ENCODE measurements around the gene HCFC1R1.
A peak's percentile ranks its signal among the peaks of the same experiment; 100 is the strongest.

The HCFC1R1 gene

DNA sequence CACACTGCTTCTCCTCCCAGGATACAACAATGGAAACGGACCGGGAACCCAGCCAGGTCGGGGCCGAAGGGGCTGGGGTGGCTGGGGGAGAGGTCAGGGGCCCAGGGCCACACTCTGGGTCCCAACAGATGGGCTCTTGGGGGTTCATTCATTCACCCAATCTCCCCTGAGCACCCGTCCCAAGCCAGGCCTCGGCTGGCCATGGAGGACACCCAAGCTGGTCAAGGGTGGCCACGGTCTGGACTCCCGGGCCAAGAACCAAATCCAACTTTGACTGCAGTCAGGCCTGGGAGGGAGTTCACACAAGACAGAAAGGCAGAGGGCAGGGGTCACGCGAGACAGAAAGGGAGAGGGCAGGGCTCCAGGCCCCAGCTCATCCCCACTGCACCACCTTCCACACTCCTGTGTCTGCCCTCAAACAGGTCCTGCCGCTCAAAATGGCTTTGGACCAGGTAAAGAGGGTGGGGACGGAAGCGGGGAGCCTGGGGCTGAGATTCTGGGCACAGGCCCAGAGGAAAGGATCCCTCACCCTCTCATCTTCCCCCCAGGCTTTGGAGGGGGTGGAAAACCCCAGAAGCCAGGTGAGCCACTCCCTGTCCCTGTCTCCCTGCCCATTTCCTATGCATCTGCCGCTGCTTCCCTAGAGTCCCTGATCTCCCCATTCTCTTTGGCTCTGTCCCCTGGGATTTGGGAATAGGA, 31.2 kb downstream of the HCFC1R1 start:
- H3K27me3 Mint-ChIP-seq, result peaks cover 5 to 39% of the 10 kb centered on the region in 2 donors
- H3K36me3 Mint-ChIP-seq, result no peaks in the 10 kb centered on the region
- DNase-seq (no peak), ATAC-seq (replicated peaks) (no peak)
- no peak overlapping the region for H3K4me3 Mint-ChIP-seq
- H3K9me3 Mint-ChIP-seq, result no peaks in the 10 kb centered on the region
- H3K27ac Mint-ChIP-seq, result no peak overlapping the region
- no peaks in the 10 kb centered on the region for H3K4me1 Mint-ChIP-seq

DNA sequence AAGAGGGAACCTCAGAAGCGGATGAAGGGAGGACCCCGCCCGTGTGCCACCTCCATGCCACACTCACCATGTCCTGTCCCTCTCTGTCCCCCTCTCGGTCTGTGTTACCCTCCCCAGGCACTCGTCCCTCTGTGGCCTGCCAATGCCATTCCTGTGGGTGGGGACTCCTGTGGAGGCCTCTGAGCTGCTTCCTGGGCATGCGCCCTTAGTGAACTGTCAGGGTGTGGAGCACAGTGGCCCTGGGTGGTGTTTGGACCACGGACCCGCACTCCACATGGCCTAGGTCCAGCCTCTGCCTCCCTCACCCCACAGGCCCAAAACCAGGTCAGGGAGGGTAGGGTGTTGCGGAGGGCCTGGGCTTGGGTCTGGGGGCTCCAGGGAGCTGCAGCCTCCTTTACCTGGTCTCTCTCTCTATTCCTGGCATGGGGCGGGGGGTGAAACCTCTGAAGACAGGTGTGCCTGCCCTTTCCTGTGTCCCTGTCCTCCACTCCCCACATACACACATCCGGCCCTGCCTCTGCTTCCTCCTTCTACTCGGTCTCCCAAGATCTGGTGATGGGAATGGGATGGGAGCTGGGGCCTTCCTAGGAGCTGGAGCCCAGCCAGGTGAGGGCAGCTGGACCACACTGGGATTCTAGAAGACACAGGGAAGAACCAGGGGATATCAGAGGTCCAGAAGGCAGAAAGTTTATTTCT, 32.0 kb downstream of the HCFC1R1 start:
- H3K9me3 Mint-ChIP-seq, result no peaks in the 10 kb centered on the region
- peaks cover 7 to 36% of the 10 kb centered on the region in 2 donors for H3K27me3 Mint-ChIP-seq
- no peak for DNase-seq
- H3K36me3 Mint-ChIP-seq, result no peaks in the 10 kb centered on the region
- no peaks in the 10 kb centered on the region for H3K4me1 Mint-ChIP-seq
- H3K27ac Mint-ChIP-seq, result no peak overlapping the region
- no peak overlapping the region for H3K4me3 Mint-ChIP-seq
- peak in 1 of 2 donors; percentile 8 for ATAC-seq (replicated peaks)

DNA sequence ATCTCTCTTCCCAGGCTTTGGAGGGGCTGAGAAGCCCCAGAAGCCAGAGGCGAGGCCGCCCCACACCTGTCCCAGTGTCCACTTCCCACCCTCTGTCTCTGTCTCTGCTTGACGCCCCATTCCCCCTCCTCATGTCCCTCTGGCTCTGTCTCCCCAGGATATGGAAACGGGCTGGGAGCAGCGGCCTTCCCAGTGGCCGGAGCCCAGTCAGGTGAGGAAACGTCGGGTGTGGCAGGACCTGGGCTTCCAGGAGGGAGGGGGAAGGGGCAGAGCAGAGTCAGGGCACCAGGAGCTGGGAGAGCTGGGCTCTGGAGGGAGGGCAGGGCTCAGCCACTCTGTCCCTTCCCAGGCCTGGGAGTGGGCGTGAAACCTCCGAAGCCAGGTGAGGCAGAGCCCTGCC, 32.9 kb downstream of the HCFC1R1 start:
- no peaks in the 10 kb centered on the region for H3K4me1 Mint-ChIP-seq
- H3K27ac Mint-ChIP-seq, result no peak overlapping the region
- peaks cover 10 to 27% of the 10 kb centered on the region in 2 donors for H3K27me3 Mint-ChIP-seq
- H3K36me3 Mint-ChIP-seq, result no peaks in the 10 kb centered on the region
- ATAC-seq (replicated peaks), result no peak
- no peak for DNase-seq
- no peak overlapping the region for H3K4me3 Mint-ChIP-seq
- no peaks in the 10 kb centered on the region for H3K9me3 Mint-ChIP-seq

DNA sequence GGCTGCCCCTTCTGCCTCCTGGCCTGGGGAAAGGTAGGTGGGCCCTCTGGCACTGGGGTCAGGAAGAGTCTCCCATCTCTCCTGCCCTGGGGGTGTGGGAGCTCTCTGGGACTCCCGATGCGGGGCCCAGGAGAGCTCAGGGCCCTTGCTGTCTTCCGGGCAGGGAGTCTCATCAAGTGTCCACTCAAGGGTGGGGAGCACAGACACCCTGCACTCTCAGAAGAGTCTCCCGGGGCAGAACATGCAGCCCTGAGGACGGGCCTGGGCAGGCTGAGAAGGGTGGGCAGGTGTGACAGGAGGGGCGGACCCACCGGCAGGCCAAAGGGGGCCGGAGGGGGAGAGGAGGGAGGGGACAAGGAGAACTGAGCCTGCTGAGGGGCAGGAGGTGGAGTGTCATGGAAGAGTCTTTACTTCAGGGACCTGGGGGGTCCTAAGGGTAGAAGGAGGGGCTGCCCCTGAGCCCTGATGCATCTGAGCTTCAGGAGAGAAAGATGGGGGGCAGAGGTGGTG, 35.1 kb downstream of the HCFC1R1 start:
- no peaks in the 10 kb centered on the region for H3K36me3 Mint-ChIP-seq
- no peak overlapping the region for H3K4me3 Mint-ChIP-seq
- H3K9me3 Mint-ChIP-seq, result no peaks in the 10 kb centered on the region
- peaks cover 3 to 4% of the 10 kb centered on the region in 2 donors for H3K4me1 Mint-ChIP-seq
- no peak for ATAC-seq (replicated peaks)
- H3K27me3 Mint-ChIP-seq, result peaks cover 10 to 24% of the 10 kb centered on the region in 2 donors
- DNase-seq, result no peak
- no peak overlapping the region for H3K27ac Mint-ChIP-seq

DNA sequence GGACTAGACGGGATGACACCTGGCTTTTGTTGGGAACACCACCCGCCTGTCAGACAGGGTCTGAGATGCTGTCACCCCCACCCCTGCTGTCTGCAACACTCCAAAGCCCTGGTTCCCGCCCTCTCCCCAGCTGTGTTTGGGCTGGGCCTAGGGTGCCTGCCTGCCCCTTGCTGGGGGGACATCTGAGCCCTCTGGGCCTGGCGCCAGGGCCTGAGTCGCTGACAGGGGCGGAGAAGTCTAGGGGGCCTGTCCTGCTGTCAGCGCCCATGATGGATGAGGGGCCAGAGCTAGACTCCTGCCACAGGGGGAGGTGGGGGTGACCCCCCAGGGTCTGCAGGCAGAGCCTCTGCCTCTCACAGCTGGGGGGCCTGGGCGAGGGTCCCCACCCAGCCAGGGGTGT, 35.9 kb downstream of the HCFC1R1 start:
- Mint-ChIP-seq H3K36me3 (no peaks in the 10 kb centered on the region), H3K27ac (no peak overlapping the region), H3K4me1 (peaks cover 3 to 10% of the 10 kb centered on the region in 2 donors), H3K27me3 (peaks cover 10 to 24% of the 10 kb centered on the region in 2 donors), H3K9me3 (no peaks in the 10 kb centered on the region), H3K4me3 (no peak overlapping the region)
- no peak for ATAC-seq (replicated peaks)
- no peak for DNase-seq

DNA sequence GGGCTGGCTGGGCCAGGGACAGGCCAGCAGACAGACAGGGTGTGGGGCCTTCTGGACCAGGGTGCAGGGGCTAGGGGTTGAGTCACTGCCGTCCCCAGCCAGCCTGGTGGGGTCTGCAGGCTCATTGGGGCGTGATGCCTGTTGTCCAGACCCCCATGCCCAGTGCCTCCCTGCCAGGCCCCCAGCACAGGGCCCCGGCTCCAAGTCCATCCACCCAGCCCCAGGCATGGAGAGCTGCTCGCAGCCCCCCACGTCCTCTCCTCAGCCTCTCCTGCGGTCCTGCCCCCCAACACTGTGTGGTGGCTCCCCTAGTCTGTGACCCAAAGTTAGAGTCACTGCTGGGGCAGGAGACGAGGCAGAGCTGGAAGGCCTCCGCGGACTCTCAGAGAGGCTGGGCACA, 36.5 kb downstream of the HCFC1R1 start:
- peaks cover 5 to 15% of the 10 kb centered on the region in 2 donors for H3K4me1 Mint-ChIP-seq
- ATAC-seq (replicated peaks), result no peak
- H3K27me3 Mint-ChIP-seq, result peaks cover 10 to 24% of the 10 kb centered on the region in 2 donors
- H3K36me3 Mint-ChIP-seq, result no peaks in the 10 kb centered on the region
- no peak for DNase-seq
- H3K9me3 Mint-ChIP-seq, result no peaks in the 10 kb centered on the region
- H3K4me3 Mint-ChIP-seq, result no peak overlapping the region
- H3K27ac Mint-ChIP-seq, result no peak overlapping the region

DNA sequence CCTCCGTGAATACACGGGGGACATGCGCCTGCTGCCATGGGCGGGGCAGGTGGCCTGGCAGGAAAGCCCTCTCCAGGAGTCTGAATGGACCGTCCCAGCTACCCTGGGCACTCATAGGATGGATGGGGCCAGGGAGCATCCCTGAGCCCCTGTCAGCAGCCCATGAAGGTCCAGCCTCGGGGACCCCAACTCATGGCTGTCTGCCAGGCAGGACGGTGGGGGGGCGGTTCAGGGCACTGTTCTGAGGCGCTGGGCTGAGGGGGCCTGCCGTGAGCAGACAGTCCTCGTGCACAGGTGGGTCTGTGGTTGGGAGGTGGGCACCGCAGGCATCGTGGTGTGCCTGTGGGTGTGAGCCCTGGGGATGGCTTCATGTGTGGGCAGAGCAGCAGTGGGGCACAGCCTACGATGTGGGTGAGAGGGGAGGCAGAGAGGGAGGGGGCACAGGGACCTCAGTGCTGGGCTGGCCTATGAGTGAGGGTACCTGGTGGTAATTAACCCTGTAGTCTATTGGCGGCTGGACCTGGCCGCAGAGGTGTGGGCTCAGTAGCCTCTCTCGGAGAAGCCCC, 37.0 kb downstream of the HCFC1R1 start:
- H3K9me3 Mint-ChIP-seq, result no peaks in the 10 kb centered on the region
- H3K4me3 Mint-ChIP-seq, result no peak overlapping the region
- ATAC-seq (replicated peaks) (no peak), DNase-seq (no peak)
- H3K27me3 Mint-ChIP-seq, result peaks cover 10 to 24% of the 10 kb centered on the region in 2 donors
- no peak overlapping the region for H3K27ac Mint-ChIP-seq
- H3K4me1 Mint-ChIP-seq, result peaks cover 7 to 21% of the 10 kb centered on the region in 2 donors
- no peaks in the 10 kb centered on the region for H3K36me3 Mint-ChIP-seq

DNA sequence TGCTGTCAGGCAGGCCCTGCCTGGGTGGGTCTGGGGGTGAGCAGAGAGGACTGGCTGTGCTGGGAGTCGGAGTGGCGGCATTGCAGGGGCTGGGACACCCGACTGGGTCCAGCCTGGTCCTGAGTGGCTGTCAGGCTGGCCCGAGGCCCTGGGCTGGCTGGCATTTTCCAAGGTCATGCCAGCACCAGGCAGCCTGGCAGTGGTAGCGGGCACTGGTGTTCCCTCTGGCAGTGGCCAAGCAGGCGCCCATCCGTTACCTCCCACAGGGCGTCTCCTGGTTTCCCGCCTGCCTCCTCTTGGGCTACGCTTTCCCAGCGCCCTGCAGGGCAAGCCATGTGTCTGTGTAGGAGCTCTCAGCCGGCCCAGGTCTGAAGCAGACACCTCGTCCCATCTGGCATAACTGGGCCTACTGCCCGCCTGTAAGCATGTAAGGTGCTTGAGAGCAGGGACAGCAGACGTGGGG, 37.8 kb downstream of the HCFC1R1 start:
- Mint-ChIP-seq H3K36me3 (no peaks in the 10 kb centered on the region), H3K9me3 (no peaks in the 10 kb centered on the region), H3K27me3 (peaks cover 10 to 24% of the 10 kb centered on the region in 2 donors), H3K4me3 (no peak overlapping the region), H3K4me1 (peaks cover 8 to 29% of the 10 kb centered on the region in 2 donors), H3K27ac (no peak overlapping the region)
- DNase-seq (no peak), ATAC-seq (replicated peaks) (no peak)

DNA sequence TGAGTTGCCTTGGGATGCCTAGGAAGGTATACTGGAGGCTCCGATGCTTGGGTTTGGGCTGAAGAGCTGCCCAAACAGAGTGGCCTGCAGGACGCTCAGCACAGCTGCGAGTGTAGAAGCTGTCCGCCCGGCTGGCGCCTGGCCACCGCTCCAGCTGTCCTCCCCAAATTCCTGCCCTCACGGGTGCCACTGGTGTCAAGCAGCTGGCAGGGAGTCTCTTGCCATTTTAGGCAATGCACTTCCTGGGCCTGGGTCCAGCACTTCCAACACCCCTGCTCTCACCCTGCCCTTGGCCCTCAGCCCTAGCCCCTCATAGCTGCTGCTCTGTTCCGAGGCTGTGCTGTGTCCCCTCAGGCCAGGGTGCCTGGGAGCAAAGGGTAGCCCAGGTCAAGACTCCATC, 38.3 kb downstream of the HCFC1R1 start:
- H3K36me3 Mint-ChIP-seq, result no peaks in the 10 kb centered on the region
- no peak overlapping the region for H3K4me3 Mint-ChIP-seq
- peaks cover 8 to 32% of the 10 kb centered on the region in 2 donors for H3K4me1 Mint-ChIP-seq
- peaks cover 10 to 24% of the 10 kb centered on the region in 2 donors for H3K27me3 Mint-ChIP-seq
- no peaks in the 10 kb centered on the region for H3K9me3 Mint-ChIP-seq
- DNase-seq (no peak), ATAC-seq (replicated peaks) (no peak)
- H3K27ac Mint-ChIP-seq, result no peak overlapping the region

DNA sequence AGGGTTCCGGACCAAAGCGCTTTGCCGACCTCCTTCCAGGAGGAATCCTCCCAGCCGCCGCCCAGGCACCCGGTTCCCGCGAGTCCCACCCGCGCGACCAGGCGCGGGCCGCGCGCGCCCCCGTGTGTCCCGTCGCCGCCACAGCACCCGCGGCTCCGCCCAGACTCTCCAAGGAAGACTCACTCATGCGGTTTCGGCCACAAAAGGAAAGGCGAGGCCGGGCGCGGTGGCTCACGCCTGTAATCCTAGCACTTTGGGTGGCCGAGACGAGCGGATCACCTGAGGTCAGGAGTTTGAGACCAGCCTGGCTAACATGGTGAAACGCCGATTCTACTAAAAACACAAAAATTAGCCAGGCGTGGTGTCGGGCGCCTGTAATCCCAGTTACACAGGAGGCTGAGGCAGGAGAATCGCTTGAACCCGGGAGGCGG, 40.0 kb downstream of the HCFC1R1 start:
- H3K36me3 Mint-ChIP-seq, result peaks cover 0 to 4% of the 10 kb centered on the region in 2 donors
- DNase-seq (peak; percentile 37), ATAC-seq (replicated peaks) (peak; percentile 45 to 46)
- peaks cover 6 to 17% of the 10 kb centered on the region in 2 donors for H3K27me3 Mint-ChIP-seq
- peak overlapping the region; percentile 70 to 79 for H3K4me3 Mint-ChIP-seq
- no peaks in the 10 kb centered on the region for H3K9me3 Mint-ChIP-seq
- H3K27ac Mint-ChIP-seq, result peak overlapping the region; percentile 31
- peaks cover 10 to 39% of the 10 kb centered on the region in 2 donors for H3K4me1 Mint-ChIP-seq

DNA sequence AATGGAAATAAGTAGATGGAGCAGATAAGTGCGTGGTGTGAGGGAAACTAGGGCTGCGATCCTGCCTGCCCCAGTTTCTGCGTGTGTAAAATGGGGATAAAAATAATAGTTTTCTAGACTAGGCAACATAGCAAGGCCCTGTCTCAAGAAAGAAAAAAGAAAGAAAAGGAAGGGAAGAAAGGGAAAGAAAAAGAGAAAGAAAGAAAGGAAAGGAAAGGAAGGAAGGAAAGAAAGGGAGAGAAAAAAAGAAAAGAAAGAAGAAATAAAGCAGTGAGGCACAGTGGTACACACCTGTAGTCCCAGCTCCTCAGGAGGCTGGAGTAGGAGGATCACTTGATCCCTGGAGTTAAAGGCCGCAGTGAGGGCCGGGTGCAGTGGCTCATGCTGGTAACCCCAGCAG, 41.3 kb downstream of the HCFC1R1 start:
- Mint-ChIP-seq H3K27ac (no peak overlapping the region), H3K4me3 (peak overlapping the region; percentile 14 to 53), H3K36me3 (peaks cover 0 to 4% of the 10 kb centered on the region in 2 donors), H3K4me1 (peaks cover 10 to 39% of the 10 kb centered on the region in 2 donors), H3K27me3 (peaks cover 5% of the 10 kb centered on the region in 2 donors), H3K9me3 (no peaks in the 10 kb centered on the region)
- no peak for ATAC-seq (replicated peaks)
- no peak for DNase-seq

DNA sequence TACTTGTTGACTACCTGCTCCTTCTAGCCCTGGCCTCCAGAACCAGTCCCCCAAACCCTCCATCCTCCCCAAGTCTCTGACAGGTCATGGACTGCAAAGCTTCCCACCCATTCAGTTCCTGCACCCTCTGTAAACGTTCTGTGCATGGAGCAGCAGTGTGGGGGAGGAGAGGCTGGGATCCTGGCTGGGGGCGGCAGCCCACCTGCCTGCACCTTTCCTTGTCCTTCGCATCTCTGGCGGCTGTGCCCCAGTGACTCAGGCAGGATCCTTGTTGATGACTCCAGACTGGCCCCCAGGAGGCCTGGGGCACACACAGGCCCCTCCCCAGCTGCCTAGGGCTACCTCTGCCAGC, 41.9 kb downstream of the HCFC1R1 start:
- peak overlapping the region; percentile 56 for H3K27ac Mint-ChIP-seq
- DNase-seq, result no peak
- peaks cover 0 to 4% of the 10 kb centered on the region in 2 donors for H3K36me3 Mint-ChIP-seq
- H3K9me3 Mint-ChIP-seq, result no peaks in the 10 kb centered on the region
- no peak for ATAC-seq (replicated peaks)
- H3K27me3 Mint-ChIP-seq, result peaks cover 5% of the 10 kb centered on the region in 2 donors
- peak overlapping the region; percentile 66 to 69 for H3K4me3 Mint-ChIP-seq
- H3K4me1 Mint-ChIP-seq, result peaks cover 10 to 39% of the 10 kb centered on the region in 2 donors

DNA sequence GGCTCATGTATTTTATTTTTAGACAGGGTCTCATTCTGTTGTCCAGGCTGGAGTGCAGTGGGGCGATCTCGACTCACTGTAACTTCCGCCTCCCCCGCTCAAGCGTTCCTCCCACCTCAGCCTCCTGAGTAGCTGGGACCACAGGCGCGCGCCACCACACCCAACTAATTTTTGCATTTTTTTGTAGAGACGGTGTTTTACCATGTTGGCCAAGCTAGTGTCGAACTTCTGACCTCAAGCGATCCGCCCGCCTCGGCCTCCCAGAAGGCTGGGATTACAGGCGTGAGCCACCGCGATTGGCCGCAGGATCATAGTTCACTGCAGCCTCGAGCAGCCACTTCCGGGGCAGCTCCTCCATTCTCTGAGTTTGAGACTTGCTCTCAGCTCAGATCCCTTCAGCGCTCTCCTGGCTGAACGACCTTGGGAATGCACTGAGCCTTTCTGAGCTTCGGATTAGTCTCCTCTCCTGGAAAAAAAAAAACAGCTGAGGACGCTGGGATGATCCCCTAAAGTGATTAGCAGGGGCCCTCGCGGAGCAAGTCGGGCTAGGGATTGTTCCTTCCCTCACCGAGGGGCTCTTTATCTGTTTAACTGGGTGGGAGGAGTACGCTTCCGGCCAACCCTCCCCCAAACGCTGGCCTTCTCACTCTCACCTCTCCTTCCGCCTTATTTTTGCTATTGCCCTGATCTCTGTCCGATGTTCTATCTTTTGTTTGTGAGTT, 42.4 kb downstream of the HCFC1R1 start:
- DNase-seq (no peak), ATAC-seq (replicated peaks) (no peak)
- Mint-ChIP-seq H3K27me3 (peaks cover 0 to 5% of the 10 kb centered on the region in 2 donors), H3K4me3 (peak overlapping the region; percentile 66 to 90), H3K36me3 (peaks cover 0 to 5% of the 10 kb centered on the region in 2 donors), H3K27ac (peak overlapping the region; percentile 91), H3K9me3 (no peaks in the 10 kb centered on the region), H3K4me1 (peaks cover 10 to 39% of the 10 kb centered on the region in 2 donors)

Data from stimulated activated naive B cell treated with anti-CD40 and anti-IgM and Interleukin-4, amounts not matched to agents 10 μg/mL and 1 μg/mL and 100 μg/mL, for 72 hours (primary cell).